Measurements from ENCODE around the gene BTBD9. TPM values are rescaled to one million over a fixed set of nuclear protein-coding genes. Genes with fewer than 3 reads are reported as not detected.

The BTBD9 gene
- total RNA-seq, 2 experiments from 2014 or later: 6.2 to 6.4 TPM

- ChIA-PET POLR2A (no interaction called here), CTCF (no interaction called here)
- no peaks in the 10 kb centered on the region for H3K36me3 Mint-ChIP-seq (ENCODE audit: low read depth)
- H3K27me3 Mint-ChIP-seq: no peaks in the 10 kb centered on the region
- intact Hi-C loops (cut with micrococcal nuclease): no loop called here
- peaks cover 2% of the 10 kb centered on the region for H3K4me1 Mint-ChIP-seq (ENCODE audit: low read depth)
- H3K27ac Mint-ChIP-seq: no peak overlapping the region
- no peak for TF ChIP-seq CTCF (IDR thresholded peaks at IDR 0.05)
- H3K9me3 Mint-ChIP-seq: no peaks in the 10 kb centered on the region
- ATAC-seq (no peak), DNase-seq (no peak)
- no peak overlapping the region for H3K4me3 Mint-ChIP-seq
Observed at GRCh38 chr6:38168699-38169098, 471.0 kb downstream of the BTBD9 start.

DNA sequence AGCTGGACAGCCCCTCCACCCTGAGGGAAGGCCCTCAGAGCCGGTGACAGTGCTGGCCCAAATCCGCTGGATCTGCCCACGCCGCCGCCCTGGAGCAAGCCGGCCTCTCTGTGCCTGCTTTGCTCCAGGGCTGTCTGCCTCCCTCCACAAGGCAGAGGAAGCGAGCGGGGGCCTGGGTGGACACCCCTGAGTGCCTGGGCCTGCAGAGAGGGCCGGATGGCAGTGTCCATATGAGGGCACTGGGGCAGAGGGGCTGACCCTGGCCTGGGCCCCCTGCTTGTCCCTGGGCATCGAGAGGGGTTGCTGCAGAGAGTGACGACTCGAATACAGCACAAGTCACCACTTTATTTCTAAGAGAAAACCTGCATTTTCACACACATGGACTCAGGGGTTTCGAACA, 471.6 kb downstream of the BTBD9 start:
- intact Hi-C loops (cut with micrococcal nuclease): no loop called here
- TF ChIP-seq CTCF (IDR thresholded peaks at IDR 0.05): no peak
- CTCF ChIA-PET: no interaction called here

GRCh38 chr6:38167598-38167997, 472.1 kb downstream of the BTBD9 start:
- POLR2A ChIA-PET: no interaction called here
- Mint-ChIP-seq H3K27me3 (no peaks in the 10 kb centered on the region), H3K27ac (no peak overlapping the region), H3K9me3 (no peaks in the 10 kb centered on the region), H3K4me1 (ENCODE audit: low read depth) (peaks cover 2% of the 10 kb centered on the region), H3K36me3 (ENCODE audit: low read depth) (no peaks in the 10 kb centered on the region), H3K4me3 (no peak overlapping the region)
- CTCF ChIA-PET: no interaction called here
- ATAC-seq (no peak), DNase-seq (no peak)
- no peak for TF ChIP-seq CTCF (IDR thresholded peaks at IDR 0.05)
- intact Hi-C loops (cut with micrococcal nuclease): no loop called here

More for the DNA sequence above, 471.6 kb downstream of the BTBD9 start:
- Mint-ChIP-seq H3K27me3 (no peaks in the 10 kb centered on the region), H3K27ac (no peak overlapping the region), H3K36me3 (ENCODE audit: low read depth) (no peaks in the 10 kb centered on the region), H3K4me1 (ENCODE audit: low read depth) (peaks cover 2% of the 10 kb centered on the region), H3K9me3 (no peaks in the 10 kb centered on the region), H3K4me3 (no peak overlapping the region)
- POLR2A ChIA-PET: no interaction called here
- ATAC-seq: no peak
- DNase-seq: no peak

DNA sequence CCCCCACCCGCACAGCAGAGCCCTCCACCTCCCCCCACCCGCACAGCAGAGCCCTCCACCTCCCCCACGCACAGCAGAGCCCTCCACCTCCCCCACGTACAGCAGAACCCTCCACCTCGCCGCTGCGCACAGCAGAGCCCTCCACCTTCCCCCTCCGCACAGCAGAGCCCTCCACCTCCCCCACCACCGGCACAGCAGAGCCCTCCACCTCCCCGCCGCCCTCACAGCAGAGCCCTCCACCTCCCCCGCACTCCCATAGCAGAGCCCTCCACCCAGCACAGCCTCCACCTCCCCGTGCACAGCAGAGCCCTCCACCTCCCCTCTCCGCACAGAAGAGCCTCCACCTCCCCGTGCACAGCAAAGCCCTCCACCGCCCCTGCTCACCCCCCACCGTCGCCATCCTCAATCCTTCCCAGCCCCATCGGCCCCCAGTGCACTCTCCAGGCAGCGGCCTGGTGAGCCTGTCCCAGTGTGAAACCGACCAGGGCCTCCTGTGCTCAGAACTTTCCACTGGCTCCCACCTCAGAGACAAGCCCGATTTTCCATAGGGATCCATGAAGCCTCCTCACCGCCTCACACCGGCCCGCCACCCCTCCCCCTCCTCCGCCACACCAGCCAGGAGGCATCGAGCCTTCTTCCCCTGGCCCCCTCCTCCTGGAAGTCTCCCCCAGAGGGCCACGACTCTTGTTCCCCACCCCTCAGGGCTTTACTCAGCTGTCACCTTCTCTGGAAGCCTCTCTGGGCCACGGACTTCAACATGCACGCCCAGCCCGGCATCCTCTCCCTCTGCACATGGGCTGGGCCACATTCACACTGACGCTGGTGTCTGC, 473.1 kb downstream of the BTBD9 start:
- ATAC-seq (no peak), DNase-seq (no peak)
- Mint-ChIP-seq H3K27ac (no peak overlapping the region), H3K4me3 (no peak overlapping the region), H3K27me3 (no peaks in the 10 kb centered on the region), H3K36me3 (ENCODE audit: low read depth) (no peaks in the 10 kb centered on the region), H3K4me1 (ENCODE audit: low read depth) (peaks cover 2% of the 10 kb centered on the region), H3K9me3 (no peaks in the 10 kb centered on the region)
- intact Hi-C loops (cut with micrococcal nuclease): no loop called here
- TF ChIP-seq CTCF (IDR thresholded peaks at IDR 0.05): no peak
- ChIA-PET POLR2A (no interaction called here), CTCF (no interaction called here)

DNA sequence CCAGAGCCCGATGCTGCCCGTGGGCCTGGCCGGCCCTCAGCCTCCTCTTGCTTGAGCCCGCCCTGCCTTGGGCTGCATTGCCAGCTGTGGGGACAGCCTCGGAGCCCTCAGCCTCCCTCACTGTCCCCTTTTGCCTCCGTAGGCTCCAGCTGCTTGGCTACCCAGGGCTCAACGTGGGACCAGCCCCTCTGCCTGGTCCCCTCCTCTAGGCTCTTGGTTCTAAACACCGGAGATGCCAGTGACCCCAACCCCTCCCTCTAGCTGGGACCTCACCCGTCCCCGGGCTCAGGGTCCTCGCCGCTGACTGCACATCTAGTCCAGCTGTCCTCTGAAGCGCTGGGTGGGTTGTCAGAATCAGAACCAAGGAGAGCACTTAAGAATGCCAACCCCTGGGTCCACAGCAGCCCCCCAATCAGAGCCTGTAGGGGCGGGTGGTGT, 475.0 kb downstream of the BTBD9 start:
- TF ChIP-seq CTCF (IDR thresholded peaks at IDR 0.05): no peak
- no peak for DNase-seq
- Mint-ChIP-seq H3K27ac (no peak overlapping the region), H3K36me3 (ENCODE audit: low read depth) (peaks cover 5% of the 10 kb centered on the region), H3K4me3 (no peak overlapping the region), H3K27me3 (no peaks in the 10 kb centered on the region), H3K9me3 (no peaks in the 10 kb centered on the region), H3K4me1 (ENCODE audit: low read depth) (peaks cover 2% of the 10 kb centered on the region)
- ChIA-PET POLR2A (no interaction called here), CTCF (no interaction called here)
- ATAC-seq: no peak
- intact Hi-C loops (cut with micrococcal nuclease): no loop called here
